GM21423 (cell line): ENCODE data around the gene FBLN1.
"Not testable (repeated sequence)": the region's sequence is repeated elsewhere in the genome, so short reads cannot be mapped to it uniquely, and the experiment has no call there.

Experiments
- ATAC-seq: cut with Tn5 transposase; IDR thresholded peaks from one replicate; pipeline ENCODE4 v1.9.1; 2021; ENCODE audit warnings: mild to moderate bottlenecking, moderate library complexity; ENCODE audit not compliant: unreplicated experiment

The FBLN1 gene

DNA sequence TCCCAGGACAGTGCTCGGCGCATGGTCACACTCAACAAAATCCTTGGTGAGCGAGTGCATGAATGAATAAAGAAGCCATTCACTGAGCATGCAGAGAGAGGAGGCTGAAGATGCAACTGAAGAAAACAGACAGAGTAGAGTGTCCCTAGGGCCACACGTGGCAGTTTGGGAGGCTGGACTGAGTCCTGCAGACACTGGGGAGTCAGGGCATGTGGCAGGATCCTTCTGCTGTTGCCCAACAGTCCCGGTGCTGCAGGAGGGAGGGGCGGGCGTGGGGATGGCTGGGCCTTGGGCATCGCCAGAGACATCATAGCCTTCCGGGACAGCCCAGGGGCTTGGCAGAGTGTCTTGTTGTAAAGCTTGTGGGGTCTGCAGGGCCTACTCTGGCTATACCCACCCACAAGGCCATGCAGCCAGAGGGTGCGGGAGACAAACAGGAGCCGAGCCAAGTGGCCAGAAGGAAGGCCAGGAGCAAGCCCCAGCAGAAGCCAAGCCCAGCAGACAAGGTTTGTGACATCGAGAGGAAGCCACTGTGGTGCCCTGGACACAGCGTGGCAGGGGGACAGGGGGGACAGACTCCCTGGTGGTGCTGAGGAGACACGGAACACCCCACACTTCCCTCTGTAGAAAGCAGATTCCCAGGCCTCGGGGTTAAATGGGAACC, 26.7 kb upstream of the FBLN1 start:
- no peak for ATAC-seq

- no peak for ATAC-seq
These were observed 25.9 kb upstream of the FBLN1 start for GRCh38 chr22:45476814-45477213.

GRCh38 chr22:45477366-45478107, 25.1 kb upstream of the FBLN1 start:
- ATAC-seq: no peak

GRCh38 chr22:45478108-45478771, 24.4 kb upstream of the FBLN1 start:
- ATAC-seq: no peak

- ATAC-seq: no peak
These were observed 22.0 kb upstream of the FBLN1 start for GRCh38 chr22:45480717-45481116.

DNA sequence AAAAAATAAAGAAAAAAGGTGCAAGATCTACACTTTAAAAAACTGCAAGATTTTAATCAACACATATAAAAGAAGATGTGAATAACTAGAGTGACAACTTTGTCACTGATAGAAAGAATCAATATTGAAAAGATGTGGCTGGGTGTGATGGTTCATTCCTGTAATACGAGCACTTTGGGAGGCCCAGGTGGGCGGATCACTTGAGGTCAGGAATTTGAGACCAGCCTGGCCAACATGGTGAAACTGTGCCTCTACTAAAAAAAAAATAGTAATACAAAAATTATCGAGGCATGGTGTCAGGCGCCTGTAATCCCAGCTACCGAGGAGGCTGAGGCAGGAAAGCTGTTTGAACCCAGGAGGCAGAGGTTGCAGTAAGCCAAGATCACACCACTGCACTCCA, 21.0 kb upstream of the FBLN1 start:
- no peak for ATAC-seq

- ATAC-seq: no peak
These were observed 20.5 kb upstream of the FBLN1 start for GRCh38 chr22:45482169-45482568.

GRCh38 chr22:45483319-45483718, 19.4 kb upstream of the FBLN1 start:
- no peak for ATAC-seq

DNA sequence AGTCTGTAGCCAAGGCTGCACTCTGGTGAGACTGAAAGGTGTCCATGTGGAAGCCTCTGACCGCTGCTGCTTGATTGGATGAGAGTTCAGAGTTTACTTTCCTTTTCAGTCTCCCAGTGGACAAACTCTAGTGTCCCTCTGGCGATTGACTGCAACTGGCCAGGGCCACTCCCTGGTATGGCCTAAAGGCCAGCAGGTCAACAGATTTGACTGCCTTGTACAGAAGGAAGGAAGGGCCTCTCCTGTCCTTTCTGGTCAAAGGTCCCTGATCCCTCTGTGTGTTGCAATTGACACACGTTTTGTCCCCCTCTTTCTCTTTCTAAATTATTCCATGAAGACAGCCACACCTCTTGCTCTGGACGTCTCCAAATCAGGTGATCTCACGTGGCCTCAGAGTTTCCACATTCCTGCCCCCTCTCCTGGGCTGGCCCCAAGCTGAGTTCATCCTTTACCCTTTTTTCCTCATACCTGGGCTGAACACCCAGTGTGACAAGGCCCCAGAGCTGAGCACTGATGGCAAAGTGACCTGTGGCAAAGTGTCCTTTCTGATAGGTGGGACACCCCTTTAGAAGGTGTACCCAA, 18.7 kb upstream of the FBLN1 start:
- no peak for ATAC-seq

DNA sequence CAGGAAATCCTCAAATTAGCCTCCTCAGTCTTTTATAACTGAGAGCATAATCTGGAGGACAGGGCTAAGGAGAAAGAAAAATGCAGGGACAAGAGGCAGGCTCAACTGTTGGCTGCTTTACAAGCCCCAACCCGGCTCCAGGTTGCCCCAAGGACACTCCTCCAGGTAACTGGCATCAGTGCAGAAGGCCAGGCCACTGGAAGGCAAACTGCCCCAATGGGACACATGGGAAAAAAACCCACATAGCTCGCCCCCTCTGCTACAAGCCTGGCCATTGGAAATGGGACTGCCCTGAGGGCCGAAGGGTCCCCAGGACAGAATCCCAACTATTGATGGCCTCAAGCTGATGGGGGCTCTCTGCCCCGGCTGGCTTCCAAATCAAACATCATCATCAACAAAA, 17.9 kb upstream of the FBLN1 start:
- ATAC-seq: no peak

DNA sequence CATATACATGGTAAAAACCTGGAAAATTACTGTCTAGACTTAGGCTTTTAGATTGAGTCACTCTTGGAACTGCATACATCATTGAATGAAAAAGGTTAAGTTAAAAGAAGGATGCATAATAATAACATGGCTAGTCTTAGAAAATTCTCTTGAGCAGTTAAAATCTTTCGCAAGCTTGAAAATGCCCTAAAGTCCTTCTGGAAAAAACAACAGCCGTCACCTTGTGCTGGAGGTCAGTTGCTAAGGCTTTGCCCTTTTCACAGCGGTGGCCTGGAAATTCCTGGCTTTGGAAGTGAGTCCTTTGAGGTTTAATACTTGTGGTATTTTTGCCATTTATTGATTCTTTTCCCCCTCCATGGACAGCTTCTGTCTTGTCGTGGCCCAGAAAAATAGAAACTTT, 17.4 kb upstream of the FBLN1 start:
- ATAC-seq: no peak

GRCh38 chr22:45488764-45489370, 13.8 kb upstream of the FBLN1 start:
- ATAC-seq: no peak

- no peak for ATAC-seq
These were observed 11.8 kb upstream of the FBLN1 start for GRCh38 chr22:45490836-45491235.

DNA sequence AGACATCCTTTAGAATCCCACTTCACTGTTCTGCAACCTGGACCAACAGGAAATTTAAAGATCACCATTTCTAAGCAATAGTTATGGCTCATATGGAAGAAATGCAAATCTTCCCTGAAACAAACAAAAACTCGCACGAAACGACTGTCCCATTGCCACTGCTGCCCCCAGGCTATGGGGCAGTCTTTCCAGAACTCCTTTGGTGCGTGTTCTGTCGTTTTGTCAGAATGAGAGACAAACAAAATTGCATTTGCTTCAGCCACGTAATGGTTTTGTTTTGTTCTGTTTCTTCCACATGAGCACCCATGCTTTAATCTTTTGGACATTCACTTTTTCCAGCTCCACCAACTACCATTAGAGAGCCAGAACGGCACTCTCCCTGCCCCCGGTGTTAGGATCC, 10.8 kb upstream of the FBLN1 start:
- ATAC-seq: no peak

DNA sequence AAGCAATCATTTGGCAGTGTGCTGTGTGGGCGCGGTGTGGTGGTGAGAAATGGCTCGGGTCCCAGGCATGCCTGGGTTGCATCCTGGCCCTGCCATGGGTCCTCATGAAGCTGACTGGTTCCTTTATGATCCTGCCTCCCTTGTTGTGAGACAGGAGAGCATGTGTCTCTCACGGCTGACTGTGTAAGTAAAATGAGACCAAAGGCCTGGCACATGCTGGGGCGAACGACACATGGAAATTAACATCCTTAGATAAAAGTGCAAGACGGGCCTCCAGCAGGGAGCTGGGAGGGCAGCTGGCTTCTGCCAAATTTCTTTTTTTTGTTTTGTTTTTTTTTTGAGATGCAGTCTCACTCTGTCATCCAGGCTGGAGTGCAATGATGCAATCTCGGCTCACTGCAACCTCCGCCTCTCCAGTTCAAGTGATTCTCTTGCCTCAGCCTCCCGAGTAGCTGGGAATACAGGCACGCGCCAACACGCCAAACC, 9.4 kb upstream of the FBLN1 start:
- no peak for ATAC-seq

GRCh38 chr22:45494306-45494705, 8.4 kb upstream of the FBLN1 start:
- ATAC-seq: not testable (repeated sequence)

DNA sequence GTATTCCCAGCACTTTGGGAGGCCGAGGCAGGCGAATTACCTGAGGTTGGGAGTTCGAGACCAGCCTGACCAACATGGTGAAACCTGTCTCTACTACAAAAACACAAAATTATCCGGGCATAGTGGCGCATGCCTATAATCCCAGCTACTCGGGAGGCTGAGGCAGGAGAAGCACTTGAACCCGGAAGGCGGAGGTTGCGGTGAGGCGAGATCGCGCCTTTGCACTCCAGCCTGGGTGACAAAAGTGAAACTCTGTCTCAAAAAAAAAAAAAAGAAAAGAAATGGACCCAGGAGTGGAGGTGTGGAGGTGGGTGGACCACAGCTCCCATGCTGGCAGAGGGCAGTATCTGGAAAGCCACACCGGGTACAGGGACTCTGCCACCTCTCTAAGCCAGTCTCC, 7.1 kb upstream of the FBLN1 start:
- not testable (repeated sequence) for ATAC-seq

GRCh38 chr22:45496451-45496941, 6.2 kb upstream of the FBLN1 start:
- no peak for ATAC-seq

DNA sequence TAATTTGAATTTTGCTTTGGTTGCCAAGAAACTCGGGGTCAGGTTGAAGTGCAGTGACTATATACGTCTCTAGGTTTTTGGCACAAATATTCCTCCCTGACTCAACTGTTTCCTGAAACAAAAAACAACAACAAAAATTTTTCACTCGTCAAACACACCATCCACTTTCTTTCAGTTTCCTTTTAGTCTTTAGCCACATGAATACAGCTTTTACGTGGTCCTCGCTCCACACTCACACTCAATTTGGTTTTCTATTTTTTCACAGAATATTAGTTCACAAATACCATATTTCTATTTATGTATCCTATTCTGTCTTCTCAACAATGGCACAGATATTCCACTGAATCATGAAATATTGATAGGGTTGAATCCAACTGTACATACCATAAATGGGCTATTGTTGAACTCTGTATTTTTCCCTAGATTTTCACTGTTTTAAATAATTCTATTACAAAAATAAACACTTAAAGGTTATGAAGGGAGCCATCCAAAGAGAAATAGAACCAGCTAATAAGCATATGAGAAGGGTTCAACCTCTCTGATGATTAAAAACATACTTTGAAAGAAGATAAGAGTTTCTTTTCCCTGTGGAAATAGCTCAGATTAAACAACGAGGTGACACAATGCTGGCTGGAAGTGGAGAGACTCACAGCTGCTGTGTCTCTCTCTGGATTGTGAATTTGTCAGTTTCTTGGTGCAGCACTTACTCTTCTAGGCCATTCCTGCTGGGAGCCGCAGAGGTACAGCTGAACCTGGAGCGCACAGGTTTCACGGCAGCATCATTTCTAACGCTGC, 5.1 kb upstream of the FBLN1 start:
- ATAC-seq: no peak

GRCh38 chr22:45499746-45500145, 2.9 kb upstream of the FBLN1 start:
- ATAC-seq: no peak
